Activated B cell treated with CpG ODN at 0.5 μM for 24 hours (primary cell): ENCODE measurements around the gene MYO1A. TPM values are rescaled to one million over a fixed set of nuclear protein-coding genes. Genes with fewer than 3 reads are reported as not detected.

ENCODE experiments used
- ATAC-seq: fragments of 200-7000 bp; cut with Tn5 transposase; one replicate; pipeline ENCODE4 v1.10.0; 2021; ENCODE audit warnings: low read depth, mild to moderate bottlenecking, moderate library complexity
- CTCF ChIA-PET: fragments of 350-600 bp; sonication (Branson Sonifier 250); formaldehyde crosslinking; loops from one replicate; lab custom pipeline; 2021; ENCODE audit warnings: antibody characterized with exemption; lab: Charles Lee
- POLR2A ChIA-PET: fragments of 350-600 bp; sonication (Branson Sonifier 250); formaldehyde crosslinking; loops from one replicate; lab custom pipeline; 2021; ENCODE audit warnings: antibody characterized with exemption; lab: Charles Lee
- DNase-seq: peaks from one replicate; pipeline ENCODE4 v3.0.0; 2022
- H3K27ac Mint-ChIP-seq: one replicate; pipeline ENCODE4 v1.8.0; 2020; ENCODE audit warnings: mixed read lengths
- H3K27me3 Mint-ChIP-seq: one replicate; pipeline ENCODE4 v1.8.0; 2021; ENCODE audit warnings: mixed read lengths
- H3K36me3 Mint-ChIP-seq: one replicate; pipeline ENCODE4 v1.8.0; 2021; ENCODE audit warnings: low read depth, mixed read lengths
- H3K4me1 Mint-ChIP-seq: one replicate; pipeline ENCODE4 v1.8.0; 2021; ENCODE audit warnings: mixed read lengths
- H3K4me3 Mint-ChIP-seq: one replicate; pipeline ENCODE4 v1.8.0; 2020; ENCODE audit warnings: mild to moderate bottlenecking, mixed read lengths
- H3K9me3 Mint-ChIP-seq: one replicate; pipeline ENCODE4 v1.8.0; 2020; ENCODE audit warnings: mixed read lengths
- CTCF ChIP-seq: fragments of 200-600 bp; IDR thresholded peaks from one replicate; pipeline ENCODE4 v1.8.0; 2022; ENCODE audit warnings: antibody characterized with exemption, mild to moderate bottlenecking
- intact Hi-C: fragments of 100-400 bp; cut with micrococcal nuclease; formaldehyde crosslinking; loops from one replicate; pipeline ENCODE4 v1.15.1; 2024
- total RNA-seq: library from RNA; stranded (reverse); gene quantifications from 2 replicates; pipeline ENCODE4 v1.2.3, GENCODE V29; 2022

MYO1A gene
- total RNA-seq, 1 donor from 2014 or later: 0.71 TPM

DNA sequence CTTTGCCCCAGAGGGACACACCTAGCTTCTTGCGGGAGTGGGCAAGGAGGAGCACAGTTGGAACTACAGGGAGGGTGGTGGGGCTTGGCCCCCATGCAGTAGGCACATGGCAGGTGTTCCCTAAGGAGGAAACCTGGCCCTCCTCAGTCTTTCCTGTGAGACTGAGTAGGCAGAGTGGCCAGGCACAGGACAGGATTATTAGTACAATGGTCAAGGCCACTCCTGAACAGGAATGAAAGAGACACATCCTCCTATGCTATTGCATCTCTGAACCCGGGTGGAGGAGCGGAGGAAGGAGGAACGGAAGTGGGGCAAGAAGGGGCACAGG lies 846 bp downstream of the MYO1A start:
- ATAC-seq (no peak), DNase-seq (no peak)
- H3K4me3 Mint-ChIP-seq: no peak overlapping the region
- intact Hi-C loops: no loop called here
- H3K27me3 Mint-ChIP-seq: no peaks in the 10 kb centered on the region
- no peak overlapping the region for H3K27ac Mint-ChIP-seq
- CTCF ChIA-PET: interaction anchor here (2.0 kb wide), 1 partner anchor 12 kb away, joined by 7 read pairs; no protein-coding TSS in a partner anchor
- H3K9me3 Mint-ChIP-seq: no peaks in the 10 kb centered on the region
- H3K36me3 Mint-ChIP-seq: no peaks in the 10 kb centered on the region
- H3K4me1 Mint-ChIP-seq: peaks cover 22% of the 10 kb centered on the region
- POLR2A ChIA-PET: no interaction called here
- no peak for TF ChIP-seq CTCF

GRCh38 chr12:57048423-57049118 lies 1.4 kb downstream of the MYO1A start:
- Mint-ChIP-seq H3K27ac (no peak overlapping the region), H3K27me3 (no peaks in the 10 kb centered on the region), H3K4me3 (no peak overlapping the region), H3K4me1 (peaks cover 22% of the 10 kb centered on the region), H3K9me3 (no peaks in the 10 kb centered on the region), H3K36me3 (no peaks in the 10 kb centered on the region)
- intact Hi-C loops: no loop called here
- no peak for TF ChIP-seq CTCF
- no peak for ATAC-seq
- no peak for DNase-seq
- ChIA-PET CTCF (interaction anchor here (1.1 to 2.0 kb wide), 3 partner anchors 12 to 76 kb away, joined by 3 to 7 read pairs (median 5); partner anchors contain the start of gene STAT6), POLR2A (interaction anchor here (0.6 to 1.5 kb wide), 3 partner anchors 17 to 63 kb away, joined by 3 to 7 read pairs (median 6); partner anchors contain the start of gene STAT6)

DNA sequence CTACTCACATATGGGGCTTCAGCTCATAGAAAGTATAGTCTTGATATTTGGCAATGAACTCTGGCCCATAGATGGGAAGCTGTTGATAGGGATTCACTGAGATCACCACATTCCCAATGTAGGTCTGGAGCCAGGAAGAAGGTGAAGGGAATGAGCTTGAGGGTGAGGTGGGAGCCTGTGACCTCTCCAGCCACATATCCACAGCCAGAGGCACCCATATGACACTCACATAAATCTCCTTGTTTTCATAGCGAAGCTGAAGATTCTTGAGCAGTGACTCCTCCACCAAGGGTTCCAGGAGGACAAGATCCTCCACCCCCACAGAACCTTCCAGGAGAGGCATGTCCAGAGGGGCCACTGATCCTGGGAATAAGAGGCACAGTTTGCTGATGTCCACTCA lies 1.9 kb downstream of the MYO1A start:
- no peak overlapping the region for H3K4me3 Mint-ChIP-seq
- POLR2A ChIA-PET: interaction anchor here (0.6 to 1.6 kb wide), 5 partner anchors 8 to 63 kb away, joined by 3 to 7 read pairs (median 6); partner anchors contain the start of gene STAT6

DNA sequence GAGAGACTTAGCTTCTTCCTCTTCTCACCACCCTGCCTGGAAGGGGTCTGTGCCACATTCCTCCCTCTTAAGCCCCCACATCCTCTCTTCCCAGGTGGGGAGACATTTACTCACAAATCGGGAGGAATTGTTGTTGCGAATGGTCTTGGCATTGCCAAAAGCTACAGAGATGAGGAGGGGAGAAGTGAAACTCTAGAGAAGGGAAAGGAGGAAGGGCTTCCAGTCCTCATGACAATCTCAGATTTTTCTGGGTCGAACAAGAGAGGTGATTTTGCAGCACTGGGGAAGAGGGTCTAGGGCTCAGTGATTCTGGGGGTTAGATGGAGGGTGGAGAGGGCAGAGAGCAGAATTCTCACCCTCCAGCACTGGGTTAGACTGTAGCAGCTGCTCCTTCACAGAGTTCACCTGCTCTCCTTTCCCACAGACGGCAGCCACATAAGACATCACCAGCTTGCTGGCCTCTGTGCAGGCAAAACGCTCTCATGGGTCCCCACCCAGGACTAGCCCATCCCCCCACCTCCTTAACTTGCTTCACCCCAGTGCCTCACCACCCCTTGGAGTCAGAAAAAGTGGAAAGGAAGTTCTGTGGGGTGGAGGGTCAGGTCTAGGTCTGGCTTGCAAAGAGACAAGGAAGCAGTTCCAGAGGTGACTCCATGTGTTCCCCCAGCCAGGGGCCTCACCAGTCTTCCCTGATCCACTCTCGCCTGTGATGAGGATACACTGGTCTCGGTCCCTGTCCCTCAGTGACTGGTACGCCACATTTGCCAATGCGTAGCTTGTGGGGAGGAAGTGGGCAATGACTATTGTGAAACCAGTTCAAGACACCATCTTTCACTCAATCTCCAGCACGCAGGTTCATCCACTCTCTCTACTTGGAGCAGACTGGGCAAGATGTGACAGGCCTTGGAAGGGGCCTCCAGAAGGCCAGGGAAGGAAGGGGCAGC lies 2.7 kb downstream of the MYO1A start:
- no peak for TF ChIP-seq CTCF
- peak overlapping the region; percentile 75 for H3K27ac Mint-ChIP-seq
- H3K36me3 Mint-ChIP-seq: no peaks in the 10 kb centered on the region
- ATAC-seq (peak; percentile 64), DNase-seq (no peak)
- ChIA-PET POLR2A (interaction anchor here (0.6 to 1.6 kb wide), 5 partner anchors 9 to 65 kb away, joined by 3 to 7 read pairs (median 4); partner anchors contain the start of gene STAT6), CTCF (interaction anchor here (1.0 to 1.2 kb wide), 5 partner anchors 12 to 77 kb away, joined by 3 to 5 read pairs (median 3); partner anchors contain the start of gene STAT6)
- no peaks in the 10 kb centered on the region for H3K27me3 Mint-ChIP-seq
- no peaks in the 10 kb centered on the region for H3K9me3 Mint-ChIP-seq
- H3K4me3 Mint-ChIP-seq: peak overlapping the region; percentile 53
- intact Hi-C loops: loop anchor here (2.0 kb wide), 1 partner anchor 16 kb away; no protein-coding TSS in a partner anchor
- H3K4me1 Mint-ChIP-seq: peaks cover 22% of the 10 kb centered on the region

More for the DNA sequence above, 1.9 kb downstream of the MYO1A start:
- DNase-seq (no peak), ATAC-seq (no peak)
- intact Hi-C loops: loop anchor here (2.0 kb wide), 1 partner anchor 15 kb away; no protein-coding TSS in a partner anchor
- CTCF ChIA-PET: interaction anchor here (1.1 to 1.2 kb wide), 2 partner anchors 64 to 76 kb away, joined by 3 to 5 read pairs; partner anchors contain the start of gene STAT6
- Mint-ChIP-seq H3K36me3 (no peaks in the 10 kb centered on the region), H3K4me1 (peaks cover 22% of the 10 kb centered on the region), H3K27me3 (no peaks in the 10 kb centered on the region), H3K9me3 (no peaks in the 10 kb centered on the region), H3K27ac (no peak overlapping the region)
- no peak for TF ChIP-seq CTCF
